Caco-2 (cell line): ENCODE data around the gene LGR6. TPM values are rescaled to one million over a fixed set of nuclear protein-coding genes. Genes with fewer than 3 reads are reported as not detected.
A peak's percentile ranks its signal among the peaks of the same experiment; 100 is the strongest.
"Not testable (repeated sequence)": the region's sequence is repeated elsewhere in the genome, so short reads cannot be mapped to it uniquely, and the experiment has no call there.

Experiments used
- BruUV-seq: library from RNA; stranded (reverse); fragments of 400-500 nt; replicated peaks from 2 replicates; lab custom pipeline; 2021; lab: Mats Ljungman, UMichigan
- CTCF ChIA-PET: fragments of 300-600 bp; sonication (Branson Sonifier 250); formaldehyde crosslinking; loops from one replicate; lab custom pipeline; 2022; ENCODE audit warnings: antibody characterized with exemption; lab: Charles Lee
- POLR2A ChIA-PET: fragments of 300-600 bp; sonication (Branson Sonifier 250); formaldehyde crosslinking; loops from one replicate; lab custom pipeline; 2022; ENCODE audit warnings: antibody characterized with exemption; lab: Charles Lee
- DNase-seq, 2 experiments: peaks; one replicate each; pipeline versions ENCODE4 v3.0.0 to v3.0.0-alpha.2; 2020 to 2022
- H3K27me3 ChIP-seq: replicated peaks from 2 replicates; pipeline ENCODE4 v1.6.0; 2011; ENCODE audit warnings: low read length; ENCODE audit not compliant: control insufficient read depth, insufficient read depth
- H3K36me3 ChIP-seq: 2 replicates; pipeline ENCODE4 v1.5.1; 2011; ENCODE audit warnings: low read length; ENCODE audit not compliant: control insufficient read depth, insufficient read depth
- H3K4me1 ChIP-seq: fragments of 250-450 bp; sonication (Bioruptor Pico); 2 replicates; pipeline ENCODE4 v1.5.1; 2020; ENCODE audit warnings: mild to moderate bottlenecking
- H3K4me3 ChIP-seq: 2 replicates; pipeline ENCODE4 v1.5.1; 2011; ENCODE audit warnings: low read depth, mild to moderate bottlenecking, control low read depth, low read length
- H3K9me3 ChIP-seq: fragments of 250-450 bp; sonication (Bioruptor Pico); 2 replicates; pipeline ENCODE4 v1.5.1; 2020; ENCODE audit warnings: mild to moderate bottlenecking, moderate library complexity
- H3K27ac Mint-ChIP-seq: one replicate; pipeline ENCODE4 v1.8.0; 2022; ENCODE audit warnings: mixed read lengths; ENCODE audit not compliant: unreplicated experiment
- H3K27me3 Mint-ChIP-seq: one replicate; pipeline ENCODE4 v1.8.0; 2022; ENCODE audit warnings: mixed read lengths; ENCODE audit not compliant: insufficient read depth, unreplicated experiment
- H3K36me3 Mint-ChIP-seq: one replicate; pipeline ENCODE4 v1.8.0; 2022; ENCODE audit warnings: mild to moderate bottlenecking, mixed read lengths; ENCODE audit not compliant: insufficient read depth, unreplicated experiment
- H3K4me1 Mint-ChIP-seq: one replicate; pipeline ENCODE4 v1.8.0; 2022; ENCODE audit warnings: low read depth, mixed read lengths; ENCODE audit not compliant: unreplicated experiment
- H3K4me3 Mint-ChIP-seq: one replicate; pipeline ENCODE4 v1.8.0; 2022; ENCODE audit warnings: mild to moderate bottlenecking, moderate library complexity, mixed read lengths; ENCODE audit not compliant: unreplicated experiment
- H3K9me3 Mint-ChIP-seq: one replicate; pipeline ENCODE4 v1.8.0; 2022; ENCODE audit warnings: mixed read lengths; ENCODE audit not compliant: unreplicated experiment
- intact Hi-C: fragments of 100-400 bp; cut with micrococcal nuclease; formaldehyde crosslinking; loops from one replicate; pipeline ENCODE4 v1.10.0; 2022; ENCODE audit not compliant: unreplicated experiment
- total RNA-seq: library from RNA; stranded (reverse); gene quantifications from 2 replicates; pipeline ENCODE4 v1.2.3, GENCODE V29; 2022
- TF ChIP-seq, protein P1 (sequence below), 2 experiments: fragments of 200-600 bp in 1 of 2; IDR thresholded peaks; 1 replicate in 1 of 2; 2 replicates in 1 of 2; pipeline versions ENCODE4 v1.5.1 to v1.8.0; 2011 to 2022; ENCODE audit warnings: antibody characterized with exemption in 1 of 2, control low read depth in 1 of 2, inconsistent platforms in 1 of 2, low read depth in 1 of 2, low read length in 1 of 2, mild to moderate bottlenecking in 1 of 2, moderate library complexity in 1 of 2; ENCODE audit not compliant: insufficient read depth in 1 of 2, severe bottlenecking in 1 of 2, unreplicated experiment in 1 of 2

The LGR6 gene
- total RNA-seq, 1 experiment from 2014 or later: 0.36 TPM

DNA sequence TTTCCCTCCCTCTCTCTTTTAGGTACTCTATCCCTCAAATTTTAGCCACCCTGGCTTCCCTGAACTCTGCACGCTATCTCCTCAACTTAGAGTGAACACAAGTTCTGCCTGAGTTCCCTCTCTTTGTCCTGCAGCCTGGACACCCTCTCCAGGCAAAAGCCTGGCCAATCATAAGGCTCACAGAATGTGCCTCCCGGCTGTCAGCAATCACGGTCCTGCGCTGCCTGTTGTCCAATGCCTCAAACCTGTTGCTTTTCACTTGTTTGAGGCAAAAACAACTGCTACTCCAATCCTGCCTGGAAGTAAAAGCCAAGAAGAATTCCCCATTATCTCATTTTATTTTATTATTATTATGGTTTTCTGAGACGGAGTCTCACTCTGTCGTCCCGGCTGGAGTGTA lies 66.1 kb downstream of the LGR6 start:
- CTCF ChIA-PET: no interaction called here
- Histone ChIP-seq H3K9me3 (no peaks in the 10 kb centered on the region), H3K27me3 (no peaks in the 10 kb centered on the region), H3K4me3 (no peak overlapping the region), H3K4me1 (no peaks in the 10 kb centered on the region), H3K36me3 (no peaks in the 10 kb centered on the region)
- peaks cover 15% of the 10 kb centered on the region for H3K27me3 Mint-ChIP-seq
- POLR2A ChIA-PET: no interaction called here
- intact Hi-C loops: loop anchor here (5.0 kb wide), 1 partner anchor 72 kb away; no protein-coding TSS in a partner anchor
- peak in 1 of 2 experiments; percentile 18 for DNase-seq
- no peak overlapping the region for H3K4me3 Mint-ChIP-seq
- no peak overlapping the region for H3K27ac Mint-ChIP-seq
- no TSS peak for BruUV-seq
- TF ChIP-seq, protein P1, sequence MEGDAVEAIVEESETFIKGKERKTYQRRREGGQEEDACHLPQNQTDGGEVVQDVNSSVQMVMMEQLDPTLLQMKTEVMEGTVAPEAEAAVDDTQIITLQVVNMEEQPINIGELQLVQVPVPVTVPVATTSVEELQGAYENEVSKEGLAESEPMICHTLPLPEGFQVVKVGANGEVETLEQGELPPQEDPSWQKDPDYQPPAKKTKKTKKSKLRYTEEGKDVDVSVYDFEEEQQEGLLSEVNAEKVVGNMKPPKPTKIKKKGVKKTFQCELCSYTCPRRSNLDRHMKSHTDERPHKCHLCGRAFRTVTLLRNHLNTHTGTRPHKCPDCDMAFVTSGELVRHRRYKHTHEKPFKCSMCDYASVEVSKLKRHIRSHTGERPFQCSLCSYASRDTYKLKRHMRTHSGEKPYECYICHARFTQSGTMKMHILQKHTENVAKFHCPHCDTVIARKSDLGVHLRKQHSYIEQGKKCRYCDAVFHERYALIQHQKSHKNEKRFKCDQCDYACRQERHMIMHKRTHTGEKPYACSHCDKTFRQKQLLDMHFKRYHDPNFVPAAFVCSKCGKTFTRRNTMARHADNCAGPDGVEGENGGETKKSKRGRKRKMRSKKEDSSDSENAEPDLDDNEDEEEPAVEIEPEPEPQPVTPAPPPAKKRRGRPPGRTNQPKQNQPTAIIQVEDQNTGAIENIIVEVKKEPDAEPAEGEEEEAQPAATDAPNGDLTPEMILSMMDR (IDR thresholded peaks at IDR 0.05; ENCODE audit: insufficient read depth in 1 of 2, low read depth in 1 of 2, low read length in 1 of 2, severe bottlenecking in 1 of 2, unreplicated experiment in 1 of 2): no peak
- H3K4me1 Mint-ChIP-seq: no peaks in the 10 kb centered on the region
- no peaks in the 10 kb centered on the region for H3K36me3 Mint-ChIP-seq
- no peaks in the 10 kb centered on the region for H3K9me3 Mint-ChIP-seq

DNA sequence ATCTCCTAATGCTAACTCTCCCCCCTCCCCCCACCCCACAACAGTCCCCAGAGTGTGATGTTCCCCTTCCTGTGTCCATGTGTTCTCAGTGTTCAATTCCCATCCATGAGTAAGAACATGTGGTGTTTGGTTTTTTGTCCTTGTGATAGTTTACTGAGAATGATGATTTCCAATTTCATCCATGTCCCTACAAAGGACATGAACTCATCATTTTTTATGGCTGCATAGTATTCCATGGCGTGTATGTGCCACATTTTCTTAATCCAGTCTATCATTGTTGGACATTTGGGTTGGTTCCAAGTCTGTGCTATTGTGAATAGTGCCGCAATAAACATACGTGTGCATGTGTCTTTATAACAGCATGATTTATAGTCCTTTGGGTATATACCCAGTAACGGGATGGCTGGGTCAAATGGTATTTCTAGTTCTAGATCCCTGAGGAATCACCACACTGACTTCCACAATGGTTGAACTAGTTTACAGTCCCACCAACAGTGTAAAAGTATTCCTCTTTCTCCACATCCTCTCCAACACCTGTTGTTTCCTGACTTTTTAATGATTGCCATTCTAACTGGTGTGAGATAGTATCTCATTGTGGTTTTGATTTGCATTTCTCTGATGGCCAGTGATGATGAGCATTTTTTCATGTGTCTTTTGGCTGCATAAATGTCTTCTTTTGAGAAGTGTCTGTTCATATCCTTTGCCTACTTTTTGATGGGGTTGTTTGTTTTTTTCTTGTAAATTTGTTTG lies 67.8 kb downstream of the LGR6 start:
- intact Hi-C loops, H3K4me3 ChIP-seq, H3K36me3 Mint-ChIP-seq, H3K9me3 ChIP-seq, POLR2A ChIA-PET, H3K36me3 ChIP-seq, BruUV-seq, DNase-seq, H3K27me3 ChIP-seq, H3K9me3 Mint-ChIP-seq, H3K4me1 ChIP-seq, CTCF ChIA-PET, H3K27ac Mint-ChIP-seq, H3K4me1 Mint-ChIP-seq, H3K4me3 Mint-ChIP-seq: not testable (repeated sequence)
- peaks cover 20% of the 10 kb centered on the region for H3K27me3 Mint-ChIP-seq

- ChIA-PET CTCF (no interaction called here), POLR2A (no interaction called here)
- no TSS peak for BruUV-seq
- Mint-ChIP-seq H3K4me1 (no peaks in the 10 kb centered on the region), H3K9me3 (no peaks in the 10 kb centered on the region), H3K36me3 (no peaks in the 10 kb centered on the region), H3K4me3 (no peak overlapping the region), H3K27ac (no peak overlapping the region), H3K27me3 (peaks cover 26% of the 10 kb centered on the region)
- Histone ChIP-seq H3K36me3 (no peaks in the 10 kb centered on the region), H3K9me3 (no peaks in the 10 kb centered on the region), H3K4me1 (no peaks in the 10 kb centered on the region), H3K27me3 (no peaks in the 10 kb centered on the region), H3K4me3 (no peak overlapping the region)
- TF ChIP-seq, protein P1 (IDR thresholded peaks at IDR 0.05; ENCODE audit: insufficient read depth in 1 of 2, low read depth in 1 of 2, low read length in 1 of 2, severe bottlenecking in 1 of 2, unreplicated experiment in 1 of 2): no peak
- intact Hi-C loops: no loop called here
- DNase-seq: no peak
These were observed 70.0 kb downstream of the LGR6 start for GRCh38 chr1:202263628-202264027.
